HEK293T (cell line): Measurements from ENCODE around the gene NR5A1.

Experiments used
- BHLHE40 ChIP-seq: fragments of 450-650 bp; IDR thresholded peaks from 2 replicates; pipeline ENCODE4 v1.6.1; 2016; ENCODE audit warnings: mild to moderate bottlenecking, moderate library complexity, borderline replicate concordance
- CTBP1 ChIP-seq: fragments of 450-650 bp; IDR thresholded peaks from 2 replicates; pipeline ENCODE4 v1.6.1; 2016; ENCODE audit warnings: borderline replicate concordance
- ELF4 ChIP-seq: fragments of 450-650 bp; IDR thresholded peaks from 2 replicates; pipeline ENCODE4 v1.6.1; 2017; ENCODE audit warnings: antibody characterized with exemption
- FOXM1 ChIP-seq: fragments of 450-650 bp; IDR thresholded peaks from 2 replicates; pipeline ENCODE4 v1.6.1; 2017; ENCODE audit warnings: mild to moderate bottlenecking, borderline replicate concordance
- LEF1 ChIP-seq: fragments of 450-650 bp; IDR thresholded peaks from 2 replicates; pipeline ENCODE4 v1.6.1; 2017; ENCODE audit warnings: mild to moderate bottlenecking, borderline replicate concordance
- SP1 ChIP-seq: fragments of 450-650 bp; IDR thresholded peaks from 2 replicates; pipeline ENCODE4 v1.6.1; 2017
- SUZ12 ChIP-seq: fragments of 450-650 bp; IDR thresholded peaks from 2 replicates; pipeline ENCODE4 v1.6.1; 2016; ENCODE audit warnings: mild to moderate bottlenecking
- ZNF384 ChIP-seq: fragments of 450-650 bp; IDR thresholded peaks from 2 replicates; pipeline ENCODE4 v1.6.1; 2016

DNA sequence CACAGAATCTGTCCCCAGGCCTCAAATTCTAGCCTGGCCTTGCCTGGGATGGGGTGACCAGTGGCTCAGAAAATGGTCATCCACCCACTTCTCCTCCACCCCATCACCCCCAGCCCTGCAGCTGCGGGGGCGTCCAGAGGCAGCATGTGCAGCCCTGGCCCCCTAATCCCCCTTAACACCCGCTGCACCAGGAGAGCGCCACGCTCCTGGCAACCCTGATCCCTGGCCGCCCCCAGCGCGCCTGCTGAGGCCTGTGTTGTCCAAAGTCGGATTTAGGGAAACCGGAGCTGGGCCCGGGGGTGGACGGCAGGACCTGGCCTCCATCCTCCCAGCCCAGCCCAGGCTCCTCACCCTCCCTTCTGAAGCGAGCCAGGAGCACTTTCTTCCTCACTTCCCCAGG is 22.0 kb downstream of the NR5A1 start:
- TF ChIP-seq ZNF384 (no peak), ELF4 (no peak), SUZ12 (no peak), FOXM1 (no peak), BHLHE40 (no peak), SP1 (no peak), LEF1 (no peak), CTBP1 (no peak)
